ENCODE results near the gene CETP.

Gene CETP

DNA sequence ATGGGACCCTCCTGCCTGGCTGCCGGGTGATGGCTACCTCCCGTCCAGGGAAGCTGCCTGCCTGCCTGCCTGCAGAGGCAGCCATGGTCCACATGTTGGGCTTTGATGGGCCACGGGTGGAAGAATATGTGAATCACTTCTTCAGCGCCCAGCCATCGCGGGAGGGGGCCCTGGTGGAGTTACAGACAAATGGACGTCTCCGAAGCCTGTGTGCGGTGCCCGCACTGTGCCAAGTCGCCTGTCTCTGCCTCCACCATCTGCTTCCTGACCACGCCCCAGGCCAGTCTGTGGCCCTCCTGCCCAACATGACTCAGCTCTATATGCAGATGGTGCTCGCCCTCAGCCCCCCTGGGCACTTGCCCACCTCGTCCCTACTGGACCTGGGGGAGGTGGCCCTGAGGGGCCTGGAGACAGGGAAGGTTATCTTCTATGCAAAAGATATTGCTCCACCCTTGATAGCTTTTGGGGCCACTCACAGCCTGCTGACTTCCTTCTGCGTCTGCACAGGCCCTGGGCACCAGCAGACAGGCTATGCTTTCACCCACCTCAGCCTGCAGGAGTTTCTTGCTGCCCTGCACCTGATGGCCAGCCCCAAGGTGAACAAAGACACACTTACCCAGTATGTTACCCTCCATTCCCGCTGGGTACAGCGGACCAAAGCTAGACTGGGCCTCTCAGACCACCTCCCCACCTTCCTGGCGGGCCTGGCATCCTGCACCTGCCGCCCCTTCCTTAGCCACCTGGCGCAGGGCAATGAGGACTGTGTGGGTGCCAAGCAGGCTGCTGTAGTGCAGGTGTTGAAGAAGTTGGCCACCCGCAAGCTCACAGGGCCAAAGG is 64.4 kb downstream of the CETP start:
- no peak for DNase-seq

DNA sequence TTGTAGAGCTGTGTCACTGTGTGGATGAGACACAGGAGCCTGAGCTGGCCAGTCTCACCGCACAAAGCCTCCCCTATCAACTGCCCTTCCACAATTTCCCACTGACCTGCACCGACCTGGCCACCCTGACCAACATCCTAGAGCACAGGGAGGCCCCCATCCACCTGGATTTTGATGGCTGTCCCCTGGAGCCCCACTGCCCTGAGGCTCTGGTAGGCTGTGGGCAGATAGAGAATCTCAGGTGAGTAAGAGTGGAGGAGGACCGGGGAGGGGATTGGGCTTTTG is 65.0 kb downstream of the CETP start:
- no peak for DNase-seq

- no peak for DNase-seq
Observed at GRCh38 chr16:57027067-57027466, 65.3 kb downstream of the CETP start.

GRCh38 chr16:57028086-57028485 is 66.3 kb downstream of the CETP start:
- DNase-seq: no peak

- DNase-seq: no peak
Observed at GRCh38 chr16:57029161-57030160, 67.7 kb downstream of the CETP start.

DNA sequence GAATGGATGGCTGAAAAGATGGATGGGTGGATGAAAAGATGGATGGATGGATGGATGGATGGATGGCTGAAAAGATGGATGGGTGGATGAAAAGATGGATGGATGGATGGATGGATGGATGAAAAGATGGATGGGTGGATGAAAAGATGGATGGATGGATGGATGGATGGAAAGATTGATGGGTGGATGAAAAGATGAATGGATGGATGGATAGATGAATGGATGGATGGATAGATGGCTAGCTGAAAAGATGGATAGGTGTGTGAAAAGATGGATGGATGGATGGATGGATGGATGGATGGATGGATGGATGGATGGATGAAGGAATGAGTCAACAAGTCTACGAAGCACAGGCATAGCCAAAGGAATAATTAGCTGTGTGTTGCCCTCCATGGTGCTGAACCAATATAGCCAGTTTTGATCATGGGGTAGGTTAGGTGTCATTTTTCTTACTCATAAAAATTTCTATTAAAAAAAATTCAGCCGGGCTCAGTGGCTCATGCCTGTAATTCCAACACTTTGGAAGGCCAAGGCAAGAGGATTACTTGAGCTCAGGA is 68.7 kb downstream of the CETP start:
- DNase-seq: no peak

DNA sequence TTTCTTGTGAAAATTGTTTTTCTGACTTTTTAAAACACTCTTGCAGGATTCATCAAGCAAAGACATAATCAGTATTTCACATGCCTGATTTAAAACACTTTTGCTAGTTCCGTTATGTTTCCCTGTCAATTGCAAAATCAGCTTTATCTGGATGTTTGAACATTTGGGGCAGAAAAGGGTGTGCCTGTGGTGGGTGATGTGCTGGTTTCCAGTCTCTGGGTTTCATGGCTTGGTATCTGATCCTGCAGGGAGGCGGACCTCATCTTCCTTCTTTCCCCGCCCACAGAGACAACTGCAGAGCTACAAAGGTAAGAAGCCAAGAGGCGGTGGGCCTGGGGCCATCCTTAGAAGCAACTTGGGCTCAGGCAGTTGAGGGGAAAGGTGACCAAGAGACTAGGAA is 69.4 kb downstream of the CETP start:
- DNase-seq: no peak

GRCh38 chr16:57032346-57032745 is 70.6 kb downstream of the CETP start:
- no peak for DNase-seq

DNA sequence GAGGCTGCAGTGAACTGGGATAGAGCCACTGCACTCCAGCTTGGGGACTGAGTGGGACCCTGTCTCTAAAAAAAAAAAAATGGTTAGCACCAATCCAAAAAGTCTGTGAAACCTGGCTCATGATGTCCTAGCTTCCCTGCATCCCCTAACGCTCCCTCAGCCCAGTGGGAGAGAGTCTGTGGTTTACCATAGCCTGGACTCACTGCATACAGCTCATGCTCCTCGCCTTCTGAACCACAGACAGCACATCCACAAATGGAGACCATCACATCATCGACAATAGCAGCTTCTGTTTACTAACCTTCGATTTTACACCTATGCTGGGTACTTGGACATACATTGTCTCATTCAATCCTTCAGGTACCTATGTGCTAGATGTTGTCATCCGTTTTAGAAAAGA is 71.2 kb downstream of the CETP start:
- no peak for DNase-seq
